IPS DF 6.9 (cell line): ENCODE results near the gene UQCC5.

ENCODE experiments used
- DNase-seq: peaks from one replicate; pipeline ENCODE4 v3.0.0-alpha.2; 2013; ENCODE audit warnings: low read depth, low spot score
- H3K27ac ChIP-seq: one replicate; pipeline ENCODE4 v1.5.1; 2013; ENCODE audit warnings: low read length, control low read depth
- H3K27me3 ChIP-seq: 2 replicates; pipeline ENCODE4 v1.6.1; 2013; ENCODE audit warnings: mild to moderate bottlenecking, low read length; ENCODE audit not compliant: control insufficient read depth, insufficient read depth
- H3K36me3 ChIP-seq: 2 replicates; pipeline ENCODE4 v1.6.1; 2013; ENCODE audit warnings: low read length; ENCODE audit not compliant: control insufficient read depth, insufficient read depth
- H3K4me1 ChIP-seq: 2 replicates; pipeline ENCODE4 v1.6.1; 2013; ENCODE audit warnings: low read length; ENCODE audit not compliant: control insufficient read depth, insufficient read depth
- H3K4me3 ChIP-seq: 2 replicates; pipeline ENCODE4 v1.5.1; 2013; ENCODE audit warnings: mild to moderate bottlenecking, low read length
- H3K9me3 ChIP-seq: 2 replicates; pipeline ENCODE4 v1.6.1; 2013; ENCODE audit warnings: low read length, inconsistent platforms; ENCODE audit not compliant: control insufficient read depth, insufficient read depth
- WGBS: extraction: QIAGEN DNeasy Blood & Tissue Kit; methylation state at CpG from one replicate; pipeline ENCODE4 v1.1.7; 2013; ENCODE audit warnings: mixed read lengths, missing lambda C conversion rate; ENCODE audit not compliant: insufficient read length, insufficient coverage; 5-methylcytosine and 5-hydroxymethylcytosine counted together

Gene UQCC5

DNA sequence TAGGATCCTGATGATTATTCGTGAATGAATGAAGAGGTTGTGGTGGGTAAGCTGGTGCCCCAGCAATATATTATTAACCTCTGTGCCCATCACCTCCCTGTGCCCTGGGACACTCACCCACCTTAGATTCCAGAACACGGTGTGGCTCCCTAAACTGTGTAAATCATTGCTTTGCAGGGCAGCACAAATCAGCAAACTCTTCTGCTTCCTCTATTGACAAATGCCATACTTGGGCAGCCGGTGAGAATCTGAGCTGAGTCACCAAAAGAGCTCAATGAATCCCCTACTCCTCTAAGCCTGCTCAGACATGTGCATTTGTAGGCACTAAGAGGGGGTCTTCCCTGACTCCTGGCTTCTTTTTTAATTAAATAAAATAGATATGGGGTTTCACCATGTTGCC lies 15.7 kb downstream of the UQCC5 start:
- no peaks in the 10 kb centered on the region for H3K9me3 ChIP-seq
- H3K4me1 ChIP-seq, result no peaks in the 10 kb centered on the region
- no peak overlapping the region for H3K4me3 ChIP-seq
- DNase-seq, result no peak
- no CpG with 5 or more reads among the region's 3 CpGs for WGBS
- no peak overlapping the region for H3K27ac ChIP-seq
- H3K36me3 ChIP-seq, result peaks cover 5% of the 10 kb centered on the region; the same call in 1 of the 2 replicates
- no peaks in the 10 kb centered on the region for H3K27me3 ChIP-seq

DNA sequence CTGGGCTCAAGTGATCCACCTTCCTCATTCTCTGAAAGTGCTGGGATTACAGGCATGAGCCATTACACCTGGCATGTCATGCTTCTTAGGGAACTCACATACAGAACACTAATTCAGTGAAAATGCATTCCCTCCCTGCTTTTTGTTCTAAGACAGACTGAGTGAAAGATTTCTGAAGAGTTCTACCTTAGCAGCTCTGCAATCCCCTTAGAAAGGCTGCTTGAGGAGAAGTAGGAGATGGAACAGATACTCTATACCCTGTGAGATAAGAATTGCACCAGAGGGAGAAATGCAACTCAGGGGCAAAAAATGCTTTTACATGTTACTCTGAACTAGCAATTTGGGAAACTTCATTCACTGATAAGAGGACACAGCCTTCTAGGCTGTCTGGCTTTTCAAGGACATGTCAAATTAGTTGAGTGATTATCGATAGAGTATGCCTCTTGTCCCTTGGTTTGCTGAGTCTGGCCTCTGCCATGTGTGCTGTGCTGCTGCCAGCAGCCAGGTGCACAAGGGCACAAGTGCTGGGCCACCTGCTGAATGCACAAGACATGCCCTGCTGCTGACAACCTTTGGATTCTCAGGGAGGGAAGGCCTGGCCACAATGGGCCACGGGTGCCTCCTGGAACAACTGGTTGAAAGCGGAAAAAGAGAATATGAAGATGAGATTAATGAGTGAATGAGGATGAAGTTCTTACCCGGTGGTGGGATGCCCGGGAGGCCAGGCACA lies 17.8 kb downstream of the UQCC5 start:
- no CpG with 5 or more reads among the region's 5 CpGs for WGBS
- no peak for DNase-seq
- Histone ChIP-seq H3K36me3 (peaks cover 3% of the 10 kb centered on the region; the same call in 1 of the 2 replicates), H3K27me3 (no peaks in the 10 kb centered on the region), H3K4me1 (no peaks in the 10 kb centered on the region), H3K9me3 (no peaks in the 10 kb centered on the region), H3K4me3 (no peak overlapping the region), H3K27ac (no peak overlapping the region)

DNA sequence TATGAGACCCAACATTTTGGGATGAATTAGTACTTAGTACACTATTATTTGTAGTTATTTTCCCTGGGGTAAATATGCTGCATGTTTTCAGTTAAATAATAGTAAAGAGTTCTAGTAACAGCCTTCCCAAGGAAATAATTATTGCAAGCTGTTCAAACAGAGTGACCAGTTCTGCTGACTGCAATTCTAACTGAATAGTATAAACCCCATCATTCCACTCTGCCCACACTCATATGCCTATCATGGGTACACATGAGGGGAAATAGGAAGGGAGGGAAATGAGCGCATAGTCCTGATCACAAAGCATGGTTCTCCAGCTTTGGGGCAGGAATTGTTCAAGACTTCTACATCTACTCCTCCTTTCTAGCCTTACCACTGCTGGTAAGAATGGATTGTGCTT lies 18.7 kb downstream of the UQCC5 start:
- Histone ChIP-seq H3K36me3 (peaks cover 3% of the 10 kb centered on the region; the same call in 1 of the 2 replicates), H3K27ac (no peak overlapping the region)

DNA sequence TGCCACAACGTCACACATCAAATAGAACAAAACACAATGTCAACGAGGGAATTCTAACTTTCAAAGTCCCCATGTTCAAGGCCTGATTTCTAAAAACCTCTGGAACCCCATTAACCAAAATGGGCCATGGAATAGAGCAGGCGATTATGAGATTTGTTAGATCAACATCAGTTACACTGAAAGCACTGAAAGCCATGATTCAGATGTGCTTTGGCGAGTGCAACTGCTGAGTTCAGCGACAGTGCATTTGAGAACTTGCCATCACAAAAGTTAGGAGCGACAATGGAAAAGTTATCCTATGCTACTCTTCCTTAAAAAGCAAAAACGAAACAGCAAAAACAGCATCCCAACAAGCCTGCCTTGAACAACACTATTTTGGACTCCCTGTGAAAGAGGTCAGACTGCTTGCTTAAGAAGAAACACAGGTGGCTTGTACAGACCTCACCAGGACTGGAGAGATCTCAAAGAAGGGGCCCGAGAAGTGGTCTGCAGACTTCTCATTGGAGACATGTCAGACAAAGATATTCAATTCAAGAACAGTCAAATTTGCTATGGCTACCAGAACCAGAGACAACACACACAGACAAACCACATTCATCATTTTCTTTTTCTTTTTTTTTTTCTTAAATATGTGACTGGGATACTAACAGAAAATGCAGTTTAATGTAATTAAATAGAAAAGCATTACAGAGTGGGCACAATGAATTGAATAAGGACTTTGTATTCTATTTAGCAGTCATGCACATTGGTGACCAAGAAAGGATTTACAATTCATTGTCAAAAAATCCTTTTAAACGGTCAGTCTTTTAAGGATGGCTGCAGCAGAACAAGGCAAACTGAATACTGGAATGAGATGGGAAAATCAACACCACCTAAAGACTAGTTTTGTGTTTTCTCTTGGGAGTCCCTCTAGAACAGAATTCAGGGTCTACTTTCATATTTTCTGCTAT lies 20.9 kb downstream of the UQCC5 start:
- DNase-seq, result no peak
- H3K36me3 ChIP-seq, result no peaks in the 10 kb centered on the region; the same call in 1 of the 2 replicates
- no peaks in the 10 kb centered on the region for H3K9me3 ChIP-seq
- H3K27me3 ChIP-seq, result no peaks in the 10 kb centered on the region
- H3K4me1 ChIP-seq, result no peaks in the 10 kb centered on the region
- H3K27ac ChIP-seq, result no peak overlapping the region
- no peak overlapping the region for H3K4me3 ChIP-seq
- no CpG with 5 or more reads among the region's 9 CpGs for WGBS

More for the DNA sequence above, 18.7 kb downstream of the UQCC5 start:
- no peak for DNase-seq
- no peak overlapping the region for H3K4me3 ChIP-seq
- no peaks in the 10 kb centered on the region for H3K9me3 ChIP-seq
- H3K27me3 ChIP-seq, result no peaks in the 10 kb centered on the region
- no peaks in the 10 kb centered on the region for H3K4me1 ChIP-seq
- no CpG with 5 or more reads among the region's 1 CpG for WGBS

DNA sequence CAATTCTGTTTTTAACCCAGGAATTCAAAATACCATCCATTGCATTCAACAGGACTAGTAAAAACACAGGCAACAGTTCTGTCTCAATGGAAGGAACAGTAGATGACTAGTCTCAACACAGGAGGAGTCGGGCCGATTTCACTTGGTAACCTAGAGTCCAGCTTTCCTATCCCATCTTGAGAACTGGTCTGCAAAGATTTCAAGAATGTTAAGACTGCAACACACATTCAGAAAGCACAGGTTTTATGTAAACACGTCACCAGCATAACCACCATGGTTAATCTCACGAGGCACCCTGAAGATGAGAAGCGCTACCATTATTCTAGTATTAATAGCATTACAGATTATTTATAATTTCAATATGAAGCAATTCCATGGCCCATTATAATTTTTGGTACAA lies 22.0 kb downstream of the UQCC5 start:
- no peaks in the 10 kb centered on the region for H3K4me1 ChIP-seq
- H3K4me3 ChIP-seq, result no peak overlapping the region
- H3K9me3 ChIP-seq, result no peaks in the 10 kb centered on the region
- no peak for DNase-seq
- no peaks in the 10 kb centered on the region for H3K27me3 ChIP-seq
- H3K36me3 ChIP-seq, result peaks cover 3% of the 10 kb centered on the region; the same call in 1 of the 2 replicates
- H3K27ac ChIP-seq, result no peak overlapping the region
- no CpG with 5 or more reads among the region's 5 CpGs for WGBS

DNA sequence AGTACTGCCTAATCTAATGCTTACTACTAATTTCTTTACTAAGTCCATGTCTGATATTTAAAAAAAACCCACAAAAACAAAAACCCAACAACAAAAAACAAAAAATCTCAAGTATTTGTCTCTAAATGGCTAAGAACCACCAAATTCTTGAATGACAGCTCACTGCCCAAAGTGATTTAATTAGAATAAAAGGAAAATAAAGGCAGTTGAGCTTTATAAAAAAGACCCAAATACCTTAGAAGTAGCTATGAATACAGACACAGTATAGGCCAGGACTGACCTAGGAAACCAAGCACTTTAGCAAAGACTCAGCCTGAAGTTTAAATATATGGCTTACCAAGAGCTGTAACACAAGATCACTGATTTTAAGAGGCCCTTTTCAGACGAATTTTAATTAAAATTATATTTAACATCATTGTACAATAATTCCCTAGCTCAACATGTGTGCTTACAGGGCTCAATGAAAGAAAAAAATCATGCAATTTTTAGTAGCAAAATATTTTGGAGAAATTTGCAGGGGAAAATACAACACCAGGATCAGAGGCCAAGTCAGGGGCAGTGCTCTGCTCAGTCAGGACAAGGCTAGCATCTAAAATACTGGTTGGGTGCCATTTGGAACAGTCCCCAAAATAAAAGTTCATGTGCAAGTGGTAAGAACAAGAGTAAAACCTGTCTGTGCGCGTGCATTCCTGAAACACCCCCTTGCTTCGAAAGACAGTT lies 24.8 kb downstream of the UQCC5 start:
- no peaks in the 10 kb centered on the region for H3K27me3 ChIP-seq
- no CpG with 5 or more reads among the region's 4 CpGs for WGBS
- no peak for DNase-seq
- H3K4me1 ChIP-seq, result no peaks in the 10 kb centered on the region
- H3K27ac ChIP-seq, result no peak overlapping the region
- no peaks in the 10 kb centered on the region for H3K9me3 ChIP-seq
- peaks cover 3% of the 10 kb centered on the region; the same call in 1 of the 2 replicates for H3K36me3 ChIP-seq
- no peak overlapping the region for H3K4me3 ChIP-seq

DNA sequence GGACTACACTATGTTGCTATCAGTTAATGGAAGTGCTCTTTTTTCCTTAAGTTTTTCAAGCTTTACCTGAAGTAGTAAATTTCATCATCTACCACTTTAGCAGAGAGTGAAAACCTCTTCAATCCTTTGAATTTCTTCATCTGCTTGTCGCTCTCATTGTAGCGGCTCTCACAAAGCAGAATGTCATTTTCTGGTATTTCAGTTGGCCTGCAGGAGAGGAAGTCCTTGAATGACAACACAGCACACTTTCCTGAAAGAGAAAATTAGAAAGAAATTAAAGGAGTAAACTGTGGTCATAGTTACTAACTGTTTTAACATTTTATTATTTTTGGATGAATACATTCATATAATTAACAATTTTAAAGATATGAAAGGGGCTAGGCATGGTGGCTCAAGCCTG lies 27.6 kb downstream of the UQCC5 start:
- Histone ChIP-seq H3K4me3 (no peak overlapping the region), H3K27me3 (no peaks in the 10 kb centered on the region), H3K36me3 (peaks cover 3% of the 10 kb centered on the region; the same call in 1 of the 2 replicates), H3K9me3 (no peaks in the 10 kb centered on the region), H3K27ac (no peak overlapping the region), H3K4me1 (no peaks in the 10 kb centered on the region)
- no CpG with 5 or more reads among the region's 2 CpGs for WGBS
- DNase-seq, result no peak

DNA sequence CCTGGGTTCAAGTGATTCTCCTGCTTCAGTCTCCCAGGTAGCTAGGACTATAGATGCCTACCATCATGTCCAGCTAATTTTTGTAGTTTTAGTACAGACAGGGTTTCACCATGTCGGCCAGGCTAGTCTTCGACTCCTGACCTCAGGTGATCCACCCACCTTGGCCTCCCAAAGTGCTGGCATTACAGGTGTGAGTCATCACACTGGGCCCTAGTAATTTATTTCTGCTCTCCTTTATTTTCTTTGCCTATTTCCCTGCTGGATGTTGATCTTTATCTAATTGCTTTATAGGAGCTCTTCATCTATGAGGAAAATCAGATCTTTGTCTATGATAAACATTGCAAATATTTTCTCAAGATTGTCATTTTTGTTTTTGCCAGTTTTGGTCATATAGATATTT lies 31.7 kb downstream of the UQCC5 start:
- Histone ChIP-seq H3K9me3 (no peaks in the 10 kb centered on the region), H3K4me3 (no peak overlapping the region), H3K27me3 (no peaks in the 10 kb centered on the region), H3K4me1 (no peaks in the 10 kb centered on the region), H3K27ac (no peak overlapping the region), H3K36me3 (peaks cover 2% of the 10 kb centered on the region; the same call in 1 of the 2 replicates)
- WGBS, result no CpG with 5 or more reads among the region's 2 CpGs
- no peak for DNase-seq

DNA sequence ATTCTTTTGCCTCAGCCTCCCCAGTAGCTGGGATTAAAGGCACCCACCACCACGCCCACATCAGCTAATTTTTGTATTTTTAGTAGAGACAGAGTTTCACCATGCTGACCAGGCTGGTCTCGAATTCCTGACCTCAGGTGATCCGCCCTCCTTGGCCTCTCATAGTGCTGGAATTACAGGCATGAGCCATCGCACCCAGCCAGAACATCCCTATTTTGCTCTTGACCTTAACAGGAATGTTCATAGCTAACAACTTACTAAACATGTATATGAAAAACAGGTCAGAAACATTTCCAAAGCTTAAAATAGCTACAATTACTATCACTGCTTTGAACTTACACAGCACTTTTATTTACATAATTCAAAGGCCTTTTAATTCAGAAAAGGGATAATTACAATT lies 33.7 kb downstream of the UQCC5 start:
- no peaks in the 10 kb centered on the region for H3K27me3 ChIP-seq
- no peak overlapping the region for H3K4me3 ChIP-seq
- H3K36me3 ChIP-seq, result no peaks in the 10 kb centered on the region
- no peaks in the 10 kb centered on the region for H3K4me1 ChIP-seq
- no peaks in the 10 kb centered on the region for H3K9me3 ChIP-seq
- no CpG with 5 or more reads among the region's 4 CpGs for WGBS
- no peak for DNase-seq
- H3K27ac ChIP-seq, result no peak overlapping the region

DNA sequence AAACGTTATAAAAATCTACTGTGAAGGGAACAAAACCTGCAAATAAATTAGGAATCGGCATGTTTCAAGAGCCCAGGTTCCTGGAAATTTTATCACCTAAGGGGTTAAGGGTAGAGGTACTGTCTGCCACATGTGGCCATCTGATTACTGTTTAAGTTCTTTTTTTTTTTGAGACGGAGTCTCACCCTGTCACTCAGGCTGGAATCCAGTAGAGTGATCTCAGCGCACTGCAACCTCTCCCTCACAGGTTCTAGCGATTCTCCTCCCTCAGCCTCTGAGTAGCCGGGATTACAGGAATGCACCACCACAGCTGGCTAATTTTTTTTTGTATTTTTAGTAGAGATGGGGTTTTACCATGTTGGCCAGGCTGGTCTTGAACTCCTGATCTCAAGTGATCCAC lies 35.8 kb downstream of the UQCC5 start:
- no peaks in the 10 kb centered on the region for H3K9me3 ChIP-seq
- no peaks in the 10 kb centered on the region for H3K4me1 ChIP-seq
- no peaks in the 10 kb centered on the region for H3K36me3 ChIP-seq
- no peak overlapping the region for H3K4me3 ChIP-seq
- WGBS, result no CpG with 5 or more reads among the region's 6 CpGs
- no peak overlapping the region for H3K27ac ChIP-seq
- H3K27me3 ChIP-seq, result no peaks in the 10 kb centered on the region
- no peak for DNase-seq
